ENCODE data around the gene TCAIM.
"Not testable (repeated sequence)": the region's sequence is repeated elsewhere in the genome, so short reads cannot be mapped to it uniquely, and the experiment has no call there.

Gene TCAIM

DNA sequence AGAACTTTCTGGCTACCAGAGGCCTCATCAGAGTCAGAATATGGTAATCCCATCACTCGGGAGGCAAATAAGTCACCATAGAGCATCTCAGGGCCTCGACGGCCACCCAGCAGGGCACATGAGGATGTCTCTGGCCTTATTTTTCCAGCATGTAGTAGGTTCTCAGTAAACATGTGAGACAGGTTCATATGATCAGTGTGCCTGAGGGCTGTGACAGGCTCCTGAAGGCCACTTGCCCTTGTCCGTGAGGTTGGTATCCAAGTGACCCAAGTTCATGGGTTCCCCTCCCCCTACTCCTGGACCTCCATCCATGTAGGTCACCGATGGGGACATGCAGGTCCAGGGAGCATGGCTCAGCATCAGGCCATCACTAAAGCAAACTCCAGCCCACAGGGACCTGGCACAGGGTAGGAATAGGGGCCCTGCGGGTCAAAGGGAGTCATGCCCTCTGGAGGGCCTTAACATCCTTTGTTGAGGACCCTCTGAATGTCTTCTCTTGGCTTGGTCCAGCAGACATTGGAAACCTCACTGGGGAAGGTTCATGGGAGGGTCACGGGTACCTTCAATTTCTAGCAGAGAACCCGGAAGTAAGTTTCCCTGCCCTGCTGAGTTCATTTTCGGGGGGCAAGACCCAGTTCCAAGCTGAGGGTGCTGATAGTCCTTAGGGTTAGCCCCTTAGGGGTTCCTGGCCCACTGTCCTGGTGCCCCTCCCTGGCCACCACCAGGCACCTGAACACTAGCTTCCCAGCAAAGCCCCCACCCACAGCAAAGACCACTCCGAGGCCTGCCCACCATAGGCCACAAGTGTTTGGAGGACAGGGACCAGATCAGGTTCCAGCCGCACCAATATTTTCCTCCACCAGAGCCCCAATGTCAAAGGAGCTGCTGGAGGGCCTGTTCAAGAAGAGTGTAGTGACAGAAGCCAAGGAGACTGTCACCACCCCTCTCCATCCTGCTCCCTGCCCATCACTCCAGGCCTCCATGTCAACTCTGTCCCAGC, 77.8 kb downstream of the TCAIM start:
- DNase-seq (ENCODE audit: low spot score) = no peak

DNA sequence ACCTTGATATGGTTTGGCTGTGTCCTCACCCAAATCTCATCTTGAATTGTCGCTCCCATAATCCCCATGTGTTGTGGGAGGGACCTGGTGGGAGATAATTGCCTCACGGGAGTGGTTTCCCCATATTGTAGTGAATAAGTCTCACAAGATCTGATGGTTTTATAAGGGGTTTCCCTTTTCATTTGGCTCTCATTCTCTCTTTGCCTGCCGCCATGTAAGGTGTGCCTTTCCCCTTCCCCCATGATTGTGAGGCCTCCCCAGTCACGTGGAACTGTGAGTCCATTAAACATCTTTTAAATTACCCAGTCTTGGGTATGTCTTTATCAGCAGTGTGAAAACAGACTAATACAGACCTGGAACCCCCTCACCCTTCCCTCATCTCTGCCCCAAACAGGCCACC, 79.6 kb downstream of the TCAIM start:
- not testable (repeated sequence) for DNase-seq (ENCODE audit: low spot score)

DNA sequence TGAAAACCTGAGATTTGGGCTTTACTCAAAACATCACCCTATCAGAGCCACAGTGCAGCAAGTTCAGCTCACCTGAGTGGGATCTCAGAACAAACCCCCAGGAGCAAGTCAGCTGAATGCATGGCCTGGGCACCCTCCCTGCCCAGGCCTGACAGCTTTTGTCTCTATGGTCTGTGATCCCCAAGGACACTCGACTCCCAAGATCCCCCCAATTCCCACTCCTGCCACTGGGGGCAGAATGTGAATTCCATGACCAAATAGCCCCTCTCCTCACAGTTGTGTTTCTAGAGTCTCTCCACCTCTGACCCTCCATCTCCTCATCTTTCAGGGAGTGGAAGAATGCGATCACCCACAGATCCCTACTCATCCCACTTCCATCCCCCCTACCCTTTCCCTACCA, 80.0 kb downstream of the TCAIM start:
- DNase-seq (ENCODE audit: low spot score) = no peak

DNA sequence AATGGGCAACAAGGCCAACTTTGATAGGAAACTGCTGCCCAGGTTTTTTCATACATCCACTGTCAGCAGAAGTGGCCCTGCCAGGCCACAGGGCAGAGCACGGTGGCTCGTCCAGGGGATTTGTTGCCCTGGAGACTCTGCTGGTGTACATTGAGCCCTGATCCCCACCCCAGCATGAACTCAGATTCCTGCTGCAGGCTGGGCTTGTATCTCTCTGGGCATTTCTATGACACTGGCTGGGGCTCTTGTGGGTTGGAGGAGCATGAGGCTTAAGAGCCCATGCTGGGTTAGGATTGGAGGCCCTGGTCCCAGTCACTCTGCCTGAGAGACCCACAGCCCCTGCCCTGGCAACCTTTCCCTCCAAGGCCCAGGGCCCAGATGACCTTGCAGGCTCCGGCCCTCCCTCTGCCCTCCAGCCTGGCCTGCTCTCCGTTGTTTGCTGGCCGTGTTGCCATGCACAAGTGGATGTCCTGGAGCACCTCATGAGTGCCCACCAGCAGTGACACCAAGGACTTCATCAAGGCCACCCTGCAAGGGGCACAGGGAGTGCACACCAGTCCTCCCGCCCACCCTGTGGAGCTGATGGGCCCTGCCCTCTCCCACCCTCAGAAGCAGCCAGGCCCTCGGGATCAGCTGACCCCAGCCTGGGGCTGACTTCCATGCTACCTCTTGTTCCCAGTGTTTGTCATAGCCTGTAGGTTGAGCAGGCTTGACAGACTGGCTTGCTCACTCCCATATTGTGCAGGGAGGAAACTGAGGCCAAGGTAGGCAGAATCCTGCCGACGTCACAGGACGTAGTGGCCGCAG, 80.8 kb downstream of the TCAIM start:
- DNase-seq (ENCODE audit: low spot score) = no peak

DNA sequence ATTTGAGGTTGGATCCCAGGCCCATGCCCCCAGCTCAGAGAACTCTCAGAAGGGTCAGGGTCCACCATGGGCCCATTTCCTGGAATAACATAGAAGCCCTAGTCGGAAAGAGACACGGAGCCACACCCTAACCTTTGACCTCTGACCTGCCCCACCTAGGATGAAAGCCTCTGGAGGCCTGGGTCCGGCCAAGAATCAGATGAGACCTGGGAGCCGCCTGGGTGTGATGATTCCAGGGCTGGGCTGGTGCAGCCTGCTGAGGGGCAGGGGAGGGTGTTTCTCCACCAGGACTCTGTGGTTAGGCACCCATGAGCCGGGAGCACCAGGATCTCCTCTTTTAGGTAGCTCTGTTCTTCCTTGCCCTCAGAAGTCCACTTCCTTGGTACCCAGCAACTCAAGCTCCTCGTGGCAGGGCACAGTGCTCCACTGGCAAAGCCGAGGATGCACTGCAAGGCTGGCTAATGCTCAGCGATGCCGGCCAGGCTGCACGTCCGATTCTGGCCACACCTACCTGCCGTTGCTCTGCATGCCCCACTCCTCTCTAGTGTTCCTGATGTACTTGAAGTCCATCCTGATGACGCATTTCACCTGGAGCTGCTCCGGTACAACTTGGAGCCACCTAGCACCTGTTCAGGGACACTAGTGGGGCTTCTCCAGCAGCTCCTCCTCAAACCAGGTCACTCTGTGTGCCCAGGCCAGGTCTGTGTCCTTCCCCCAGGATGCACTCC, 81.5 kb downstream of the TCAIM start:
- DNase-seq (ENCODE audit: low spot score) = no peak

DNA sequence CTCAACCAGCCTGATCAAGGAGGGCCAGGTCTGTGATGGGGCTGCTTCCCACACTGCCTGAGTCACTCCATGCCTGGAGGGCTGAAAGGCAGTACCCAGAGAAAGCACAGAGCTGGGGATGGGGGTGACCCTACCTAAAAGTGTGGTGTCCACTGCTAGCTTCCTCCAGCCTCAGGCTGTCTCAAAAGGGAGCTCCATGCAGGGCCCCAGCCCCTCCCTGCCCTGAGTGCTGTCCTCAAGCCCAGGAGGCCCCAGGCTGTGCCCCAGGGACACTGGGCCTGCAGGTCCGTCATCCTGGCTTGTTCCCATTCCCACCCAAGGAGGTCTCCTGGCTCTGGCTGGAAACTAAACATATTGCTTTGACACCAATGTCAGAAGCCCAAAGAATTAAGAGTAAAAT, 82.1 kb downstream of the TCAIM start:
- no peak for DNase-seq (ENCODE audit: low spot score)

DNA sequence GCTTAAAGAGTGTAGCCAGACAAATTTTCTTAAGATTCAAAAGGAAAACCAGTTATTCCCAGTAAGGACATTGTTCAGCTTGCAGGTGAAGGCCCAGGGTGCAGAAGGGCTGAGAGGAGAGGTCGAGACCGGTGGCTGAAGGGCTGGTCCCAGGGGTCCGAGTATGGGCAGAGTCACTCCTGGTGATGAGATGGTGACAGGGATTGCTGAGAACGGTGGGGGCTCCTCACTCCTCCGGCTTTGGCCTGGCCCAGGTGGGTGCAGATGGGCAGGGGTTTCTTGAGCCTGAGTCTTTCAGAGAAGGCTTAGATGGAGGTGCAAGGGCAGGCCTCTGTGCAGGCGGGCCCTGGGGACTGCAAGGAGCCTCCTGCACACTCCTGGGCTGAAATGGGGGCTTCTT, 82.7 kb downstream of the TCAIM start:
- no peak for DNase-seq (ENCODE audit: low spot score)

DNA sequence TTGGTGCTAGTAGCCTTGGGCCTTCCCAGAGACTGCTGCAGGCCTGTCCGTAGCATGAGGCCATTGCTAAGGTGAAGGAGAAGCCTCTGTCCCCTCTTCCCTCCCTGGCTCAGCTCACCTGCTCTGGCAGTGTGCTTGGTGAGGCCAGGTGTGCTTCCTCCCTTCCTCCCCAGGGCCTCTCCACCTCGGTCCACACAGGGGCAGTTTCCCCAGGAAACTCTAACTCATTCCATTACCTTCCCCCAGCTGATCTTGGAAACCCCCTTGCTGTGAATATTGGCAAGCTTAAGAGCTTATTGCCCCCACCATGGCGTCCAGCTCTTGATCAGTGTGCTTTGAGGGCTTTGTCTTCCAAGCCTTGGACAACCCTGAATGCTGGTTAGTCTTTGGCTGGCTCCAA, 86.2 kb downstream of the TCAIM start:
- DNase-seq (ENCODE audit: low spot score) = no peak

DNA sequence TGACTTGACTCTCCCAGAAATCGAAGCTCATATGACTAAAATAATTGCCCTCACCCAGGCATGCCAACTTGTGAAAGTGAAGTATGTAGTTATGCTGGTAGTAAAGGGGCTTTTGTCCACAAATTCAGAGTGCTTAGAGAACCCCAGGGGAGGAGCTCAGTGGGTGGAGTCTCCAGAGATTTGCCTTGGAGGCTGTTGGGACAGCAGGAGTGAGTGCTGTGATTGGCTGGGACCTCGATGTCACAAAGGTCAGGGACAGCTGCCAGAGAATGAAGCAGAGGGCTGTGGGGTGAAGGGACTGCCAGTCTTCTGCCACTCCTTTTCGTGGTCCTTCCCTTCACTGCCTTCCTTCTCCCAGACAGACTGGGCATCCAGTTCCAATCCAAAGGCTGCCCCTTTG, 89.1 kb downstream of the TCAIM start:
- DNase-seq (ENCODE audit: low spot score) = no peak

DNA sequence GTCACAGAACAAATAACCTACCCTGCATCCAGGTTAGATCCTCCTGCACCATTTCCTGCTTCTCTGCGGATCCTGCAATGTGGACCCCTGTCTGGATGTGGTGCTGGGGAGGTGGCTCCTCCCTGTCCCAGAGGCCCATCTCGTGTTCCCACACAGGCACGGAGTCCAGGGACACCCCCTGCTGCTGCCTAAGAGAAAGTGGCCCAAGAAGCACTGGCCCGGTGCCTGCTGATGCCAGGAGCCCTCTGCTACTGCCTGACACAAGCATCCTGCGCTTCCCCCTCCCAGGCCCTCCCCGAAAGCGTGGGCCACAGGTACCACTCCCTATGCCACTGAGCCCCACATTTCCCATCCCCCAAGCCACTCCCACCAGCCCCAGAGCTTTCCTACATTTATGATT, 90.3 kb downstream of the TCAIM start:
- DNase-seq (ENCODE audit: low spot score) = no peak

DNA sequence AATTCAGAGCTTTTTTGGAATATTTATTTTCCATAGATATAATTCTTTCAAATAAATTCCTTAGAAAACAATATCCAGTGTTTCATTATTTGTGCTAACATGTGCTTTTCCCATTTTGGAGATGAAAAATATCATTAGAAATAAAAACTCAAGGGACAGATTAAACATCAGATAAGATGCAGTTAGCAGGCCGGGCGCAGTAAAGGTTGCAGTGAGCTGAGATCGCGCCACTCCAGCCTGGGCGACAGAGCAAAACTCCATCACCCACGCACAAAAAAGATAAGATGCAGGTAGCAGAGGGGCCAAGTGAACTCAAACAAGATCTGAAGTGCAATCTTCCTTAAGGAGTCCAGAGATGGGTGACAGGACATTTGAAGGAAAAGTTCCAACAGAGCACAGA, 90.9 kb downstream of the TCAIM start:
- DNase-seq (ENCODE audit: low spot score) = no peak

DNA sequence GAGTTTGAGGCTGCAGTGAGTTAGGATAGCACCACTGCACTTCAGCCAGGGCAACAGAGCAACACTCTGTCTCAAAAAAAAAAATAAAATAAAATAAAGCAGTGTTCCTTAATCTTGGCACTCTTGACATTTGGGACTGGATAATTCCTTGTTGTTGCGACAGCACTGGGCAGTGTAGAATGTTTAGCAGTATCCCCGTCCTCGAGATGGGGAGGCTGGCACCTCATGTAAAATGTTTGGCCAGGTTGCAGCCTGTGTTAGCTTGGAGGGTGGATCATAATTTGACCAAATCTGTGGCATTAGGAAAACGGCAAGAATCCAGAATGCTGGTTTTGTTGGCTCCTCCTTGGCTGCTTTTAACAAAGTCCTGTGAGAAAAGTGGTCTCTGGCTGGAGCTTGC, 91.9 kb downstream of the TCAIM start:
- DNase-seq (ENCODE audit: low spot score) = no peak

DNA sequence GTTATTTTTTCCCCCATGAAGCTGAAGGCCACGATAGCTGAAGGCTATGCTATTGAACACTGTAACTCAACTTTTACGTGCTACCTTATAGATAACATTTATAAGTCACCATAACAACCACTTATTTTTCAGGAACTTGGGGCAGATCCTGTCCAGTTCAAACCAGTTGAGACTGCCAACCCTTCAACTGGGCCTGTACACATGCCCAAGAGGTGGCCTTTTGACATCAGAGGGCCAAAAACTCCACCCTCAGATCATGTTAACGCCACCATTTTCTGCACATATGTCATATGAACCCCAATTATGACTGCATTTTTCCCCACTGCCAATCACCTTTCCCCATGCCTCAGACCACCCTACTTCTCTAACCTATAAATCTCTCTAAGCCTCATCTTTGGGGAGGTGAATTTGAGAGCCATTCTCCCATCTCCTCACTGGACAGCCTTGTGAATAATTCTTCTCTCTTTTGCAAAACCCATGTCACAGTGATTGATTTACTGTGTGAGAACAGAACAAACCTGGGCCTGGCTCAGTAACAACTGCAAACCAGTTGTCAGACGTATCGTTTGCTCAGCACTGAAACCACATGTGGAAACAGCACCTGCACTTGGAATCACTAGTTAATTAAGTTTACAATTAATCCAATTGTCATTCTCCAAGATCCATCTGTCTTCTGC, 96.4 kb downstream of the TCAIM start:
- DNase-seq (ENCODE audit: low spot score) = no peak

DNA sequence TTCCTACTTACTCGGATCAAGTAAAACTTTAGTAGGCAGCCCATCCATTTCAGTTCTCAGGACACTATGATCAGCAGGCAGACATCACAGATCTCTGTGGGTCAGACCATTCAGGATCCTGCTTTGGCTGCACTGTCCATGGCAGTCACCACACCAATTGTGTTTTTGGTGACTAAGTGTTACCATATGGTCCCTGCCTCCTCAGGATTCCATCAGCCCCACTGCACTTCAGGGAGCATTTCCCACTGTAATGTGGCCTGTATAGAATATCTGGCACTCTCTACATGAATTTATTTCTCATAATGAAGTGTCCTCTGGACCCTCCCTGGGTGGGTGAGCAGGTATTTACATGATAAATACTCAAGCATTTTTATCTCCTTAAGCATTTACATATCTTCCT, 97.6 kb downstream of the TCAIM start:
- no peak for DNase-seq (ENCODE audit: low spot score)

DNA sequence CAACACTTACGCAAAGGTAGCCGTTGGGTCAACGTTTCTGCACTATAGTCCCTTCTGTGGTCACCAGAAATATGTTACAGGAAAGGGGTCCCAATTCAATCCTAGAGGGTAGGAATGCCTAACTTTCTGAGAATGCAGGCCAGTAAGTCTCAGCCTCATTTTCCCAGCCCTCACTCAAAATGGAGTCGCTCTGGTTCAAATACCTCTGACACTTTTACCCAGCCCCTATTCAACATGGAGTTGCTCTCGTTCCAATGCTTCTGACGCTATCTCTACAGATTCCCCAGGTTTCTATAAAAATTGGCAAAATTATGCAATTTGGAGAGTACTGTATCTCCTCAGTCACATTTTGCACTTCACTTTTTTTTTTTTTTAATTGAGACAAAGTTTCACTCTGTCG, 99.2 kb downstream of the TCAIM start:
- no peak for DNase-seq (ENCODE audit: low spot score)

DNA sequence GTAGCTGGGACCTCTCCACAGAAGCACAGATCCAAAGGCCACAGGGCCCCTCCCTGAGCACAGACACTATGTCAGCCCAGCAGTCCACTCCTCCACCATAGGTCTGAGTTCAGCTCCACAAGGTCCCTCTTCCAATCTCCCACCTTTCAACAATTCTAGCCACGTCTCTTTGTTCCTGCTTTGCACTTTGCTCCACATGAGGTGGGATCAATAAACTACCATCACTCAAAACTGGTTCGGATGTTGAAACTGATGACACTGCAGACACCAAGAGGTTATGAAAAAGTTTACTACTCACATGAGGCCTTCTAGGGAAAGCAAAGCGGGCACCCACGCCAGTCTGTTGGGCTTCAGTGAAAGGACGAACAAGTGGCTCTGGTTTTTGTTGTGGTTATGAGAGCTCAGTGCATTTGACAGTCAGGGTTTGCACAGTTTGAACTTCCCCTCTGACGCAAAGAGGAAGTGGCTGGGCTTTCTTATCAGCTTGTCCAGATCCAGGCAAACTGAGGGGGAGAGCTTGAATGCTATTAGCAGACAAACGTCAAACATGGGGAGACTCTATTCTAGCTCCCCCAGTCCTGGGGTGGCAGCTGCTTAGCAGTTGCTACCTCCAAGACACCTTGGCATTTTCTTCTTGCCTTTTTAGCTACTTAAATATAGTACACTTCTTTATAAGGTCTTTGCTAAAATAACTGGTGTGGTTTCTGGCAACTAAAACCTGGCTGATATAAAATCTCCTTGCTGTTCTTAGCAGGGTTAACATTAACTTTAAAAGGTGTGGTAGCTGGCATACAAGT, 101.1 kb downstream of the TCAIM start:
- DNase-seq (ENCODE audit: low spot score) = no peak

DNA sequence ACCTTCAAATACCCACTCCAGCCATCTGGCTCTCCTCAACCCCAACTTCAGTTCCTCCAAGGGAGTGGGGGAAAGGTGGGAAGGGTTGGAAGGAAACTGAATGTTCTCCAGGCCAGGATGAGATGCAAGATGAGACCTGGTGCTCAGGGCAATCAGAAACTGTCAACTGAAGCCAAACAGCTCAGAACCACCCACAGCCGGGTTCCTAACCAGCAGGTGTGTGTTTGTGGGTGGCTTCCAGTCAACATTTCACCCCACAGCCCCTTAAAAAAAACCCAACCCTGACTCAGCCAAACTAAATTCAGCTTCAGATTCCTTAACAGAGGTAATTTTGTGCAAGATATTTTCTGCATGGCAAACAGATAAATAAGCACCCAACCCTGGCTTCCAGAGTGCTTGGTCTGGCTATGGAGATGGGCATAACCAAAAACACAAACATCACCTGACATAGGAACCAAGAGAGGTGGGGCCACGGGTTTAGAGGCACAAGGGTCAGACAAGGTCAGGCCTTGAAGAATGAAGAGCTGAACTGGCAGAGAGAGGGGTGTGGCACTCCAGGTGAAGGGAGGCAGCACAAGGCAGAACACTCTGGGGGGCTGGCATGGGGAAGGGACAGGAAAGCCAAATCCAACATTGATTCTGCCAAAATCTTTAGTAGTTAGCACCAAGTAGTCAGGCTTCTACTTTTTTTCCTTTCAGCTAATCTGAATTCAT, 104.2 kb downstream of the TCAIM start:
- no peak for DNase-seq (ENCODE audit: low spot score)

DNA sequence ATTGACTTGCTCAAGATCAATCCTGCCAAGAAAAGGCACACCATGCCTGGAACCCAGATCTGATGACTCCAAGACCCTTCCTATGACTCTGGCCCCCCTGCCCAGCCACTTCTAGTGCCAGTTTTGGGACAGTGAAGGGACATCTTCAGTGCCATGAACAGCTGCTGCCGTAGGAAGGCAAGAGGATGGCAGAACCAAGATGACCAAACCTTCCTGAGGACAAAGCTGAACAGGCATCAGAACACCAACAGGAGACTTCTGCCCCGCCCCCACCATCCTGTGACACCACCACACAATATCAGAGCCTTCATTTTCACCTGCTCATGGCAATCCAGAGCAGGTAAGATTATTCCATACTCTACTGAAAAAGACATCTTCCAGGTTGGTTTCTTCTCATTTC, 105.9 kb downstream of the TCAIM start:
- no peak for DNase-seq (ENCODE audit: low spot score)

DNA sequence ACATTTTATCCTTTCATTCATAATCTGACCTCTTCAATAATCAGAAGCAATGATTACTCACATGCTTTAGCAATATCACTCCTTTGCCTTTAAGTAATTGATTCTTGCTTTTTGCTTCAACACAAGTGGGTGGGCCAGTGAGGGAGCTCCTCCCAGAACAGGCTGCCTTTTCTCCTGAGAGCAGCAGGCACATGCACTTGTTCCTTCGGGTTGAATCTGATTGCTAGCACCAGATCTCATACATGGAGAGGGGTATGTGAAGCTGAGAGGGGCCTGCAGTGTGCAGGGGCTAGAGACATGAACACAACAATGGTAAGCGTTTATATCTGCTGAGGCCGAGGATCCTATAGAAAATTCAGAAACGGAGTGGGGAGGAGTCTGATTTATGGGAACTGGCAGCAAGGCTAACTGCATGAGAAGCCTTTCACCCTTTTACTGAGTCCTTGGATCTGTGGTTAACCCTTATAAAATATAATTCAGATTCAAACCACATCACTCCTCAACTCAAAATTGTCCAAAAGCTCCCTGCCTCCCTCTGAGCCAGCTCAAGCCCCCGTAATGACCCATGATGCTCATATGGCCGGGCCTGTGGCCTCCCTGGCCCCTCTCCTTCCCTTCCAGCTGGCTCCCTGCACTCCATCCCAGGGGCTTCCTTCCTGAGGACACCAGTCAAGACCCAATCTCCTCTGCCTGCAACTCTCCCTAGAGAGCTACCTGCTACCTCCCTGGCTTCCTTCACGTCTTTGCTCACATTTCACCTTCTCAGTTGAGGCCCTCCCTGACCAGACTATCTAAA, 106.5 kb downstream of the TCAIM start:
- DNase-seq (ENCODE audit: low spot score) = no peak

DNA sequence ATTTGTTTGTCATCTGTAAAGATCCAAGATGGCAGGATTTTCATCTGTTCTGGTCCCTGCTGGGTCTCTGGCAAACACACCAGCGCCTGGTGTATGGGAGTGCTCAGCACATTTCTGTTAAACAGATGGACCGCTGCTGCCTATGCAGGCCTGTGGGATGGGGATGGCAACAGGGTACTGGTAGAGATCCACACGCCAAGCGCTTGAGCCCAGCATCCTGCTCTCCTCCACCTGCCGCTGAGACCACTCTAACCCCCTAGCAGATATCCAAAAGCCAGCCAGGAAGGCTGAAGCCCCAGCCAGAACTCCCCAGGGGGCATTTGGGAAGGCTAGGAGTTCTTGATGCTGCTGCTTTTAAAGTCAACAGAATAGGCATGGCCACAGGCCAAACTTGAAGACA, 107.2 kb downstream of the TCAIM start:
- no peak for DNase-seq (ENCODE audit: low spot score)

Data from AG08396 (cell line).